Prostate gland (tissue), 2 donors: ENCODE measurements around the gene MAGI2.

ENCODE experiments used
- CTCF ChIP-seq, 4 experiments: fragments of 200-600 bp in 2 of 4; fragments of 450-650 bp in 2 of 4; sonication (generic) in 2 of 4; IDR thresholded peaks; 1 replicate in 3 of 4; 2 replicates in 1 of 4; pipeline ENCODE4 v1.5.1; 2016 to 2019; ENCODE audit warnings: antibody characterized with exemption in 4 of 4, mild to moderate bottlenecking in 2 of 4, moderate library complexity in 2 of 4
- POLR2A ChIP-seq: fragments of 450-650 bp; IDR thresholded peaks from one replicate; pipeline ENCODE4 v1.6.1; 2016; ENCODE audit warnings: antibody characterized with exemption, mild to moderate bottlenecking

DNA sequence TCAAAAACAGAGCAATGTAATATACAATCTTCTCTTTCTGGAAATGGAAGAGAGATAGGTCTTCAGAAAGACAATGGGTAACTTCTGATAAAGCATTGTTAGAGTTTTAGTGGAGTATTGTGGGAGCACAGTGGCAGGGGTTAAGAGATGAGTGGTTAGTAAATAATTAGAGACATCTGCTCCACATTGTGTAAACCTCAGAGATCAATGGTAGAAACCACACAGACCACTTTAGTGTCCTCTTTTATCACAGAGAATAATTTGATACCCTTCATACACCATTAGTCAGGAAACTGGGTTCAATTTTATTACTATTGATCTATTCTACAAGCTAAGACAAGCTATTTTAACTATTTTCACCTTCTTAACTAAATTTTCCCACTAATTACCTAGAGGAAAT is 35.9 kb upstream of the MAGI2 start:
- TF ChIP-seq CTCF (IDR thresholded peaks at IDR 0.05) (no peak), POLR2A (no peak)
